HG03064 (cell line): ENCODE results near the gene CWC27.

Experiments
- ATAC-seq: cut with Tn5 transposase; IDR thresholded peaks from one replicate; pipeline ENCODE4 v1.9.1; 2021; ENCODE audit warnings: low read depth; ENCODE audit not compliant: unreplicated experiment

CWC27 gene

GRCh38 chr5:64835266-64835665 is 66.5 kb downstream of the CWC27 start:
- no peak for ATAC-seq

- no peak for ATAC-seq
These were observed 67.5 kb downstream of the CWC27 start for GRCh38 chr5:64836190-64836755.

- ATAC-seq, result no peak
These were observed 68.1 kb downstream of the CWC27 start for GRCh38 chr5:64836786-64837185.

DNA sequence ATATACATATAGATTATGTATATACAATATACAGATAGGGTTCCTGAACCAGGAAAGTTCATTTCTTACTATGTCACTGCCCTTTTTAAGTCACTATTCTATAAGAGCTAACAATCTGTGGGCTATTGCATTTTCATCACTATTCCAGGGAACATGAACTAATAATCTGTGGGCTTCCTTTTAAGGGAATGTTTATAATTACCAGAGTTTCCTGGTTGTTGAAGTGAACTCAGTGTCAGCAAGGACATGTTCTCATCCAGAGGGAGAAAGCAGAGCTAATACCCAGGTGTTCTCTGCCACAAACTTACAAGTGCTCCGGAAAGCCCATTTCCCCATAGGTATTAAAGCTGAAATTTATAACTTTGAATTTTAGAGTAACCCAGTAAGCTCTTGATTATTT is 69.6 kb downstream of the CWC27 start:
- ATAC-seq, result no peak

DNA sequence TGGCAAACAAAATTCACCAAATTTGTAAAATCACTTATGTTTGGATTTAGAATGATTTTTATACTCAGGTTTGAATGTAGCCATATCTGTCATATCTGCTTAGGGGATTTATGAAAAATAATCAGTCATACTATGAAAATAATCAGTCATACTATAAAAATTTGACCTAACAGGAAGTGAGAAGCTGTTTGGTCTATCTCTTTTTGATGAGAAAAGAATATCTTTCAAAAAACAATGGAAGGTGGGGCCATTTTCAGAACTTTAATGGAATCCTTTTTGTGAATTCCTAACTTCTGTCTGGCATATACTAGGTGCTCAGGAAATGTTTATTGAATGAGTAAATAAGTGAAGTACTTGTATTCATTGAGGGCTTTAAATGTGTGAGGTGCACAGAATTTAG is 70.1 kb downstream of the CWC27 start:
- ATAC-seq, result no peak

DNA sequence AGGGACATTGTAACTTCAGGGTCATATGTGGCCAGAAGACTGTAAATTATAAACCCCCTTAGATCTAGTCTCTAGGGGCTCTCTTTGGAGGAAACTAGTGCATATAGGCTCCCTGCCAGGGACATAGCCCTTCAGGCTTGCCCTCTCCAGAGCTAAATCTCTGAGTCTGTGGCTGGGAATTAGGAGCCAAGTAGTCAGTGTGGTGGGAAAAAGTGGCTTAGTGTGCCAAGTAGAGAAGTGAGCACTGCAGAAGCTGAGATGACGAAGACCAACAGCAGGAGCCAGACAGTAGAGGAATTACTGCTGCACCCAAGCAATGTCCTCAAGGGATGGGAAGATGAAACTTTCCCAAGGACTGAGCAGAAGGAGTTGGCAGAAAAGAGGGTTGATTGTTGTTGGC is 71.2 kb downstream of the CWC27 start:
- ATAC-seq, result no peak

GRCh38 chr5:64840958-64841357 is 72.2 kb downstream of the CWC27 start:
- no peak for ATAC-seq

GRCh38 chr5:64853777-64854176 is 85.0 kb downstream of the CWC27 start:
- no peak for ATAC-seq

- no peak for ATAC-seq
These were observed 86.1 kb downstream of the CWC27 start for GRCh38 chr5:64854855-64855254.

DNA sequence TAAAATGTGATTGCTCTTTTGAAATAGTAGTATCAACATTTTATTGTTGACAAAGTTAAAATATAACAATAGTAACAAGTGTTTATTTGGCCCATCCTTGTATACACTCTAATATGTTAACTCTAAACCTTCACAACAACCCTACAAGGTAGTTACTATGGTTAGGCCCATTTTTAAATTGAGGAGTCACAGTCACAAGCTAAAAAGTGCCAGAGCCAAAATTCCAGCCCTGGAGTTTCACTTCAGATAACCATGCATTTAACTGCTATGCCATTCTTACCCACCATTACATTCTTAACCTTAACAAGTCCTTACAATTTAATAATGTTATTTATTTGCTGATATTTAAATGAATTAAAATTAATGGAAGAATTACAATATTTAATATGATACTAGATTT is 91.2 kb downstream of the CWC27 start:
- no peak for ATAC-seq

DNA sequence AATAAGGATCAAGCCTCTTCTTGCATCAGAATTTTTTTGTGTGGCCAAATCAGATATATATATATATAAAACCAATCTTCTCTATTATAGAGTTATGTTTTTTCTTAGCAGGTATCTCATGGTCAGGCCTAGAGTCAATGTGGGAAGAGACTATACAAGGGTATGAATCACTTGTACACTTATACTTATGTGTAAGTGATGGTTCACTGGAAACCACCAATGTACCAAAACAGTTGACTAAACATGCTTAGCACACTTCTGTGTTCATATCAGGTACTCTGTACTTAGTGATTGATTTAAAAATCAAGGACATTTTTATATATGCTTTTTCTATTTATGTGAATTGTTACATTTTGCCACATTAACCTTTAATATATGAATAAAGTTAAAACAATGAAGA is 92.6 kb downstream of the CWC27 start:
- ATAC-seq, result no peak

- ATAC-seq, result no peak
These were observed 95.4 kb downstream of the CWC27 start for GRCh38 chr5:64864171-64864570.

GRCh38 chr5:64865662-64866061 is 96.9 kb downstream of the CWC27 start:
- no peak for ATAC-seq

DNA sequence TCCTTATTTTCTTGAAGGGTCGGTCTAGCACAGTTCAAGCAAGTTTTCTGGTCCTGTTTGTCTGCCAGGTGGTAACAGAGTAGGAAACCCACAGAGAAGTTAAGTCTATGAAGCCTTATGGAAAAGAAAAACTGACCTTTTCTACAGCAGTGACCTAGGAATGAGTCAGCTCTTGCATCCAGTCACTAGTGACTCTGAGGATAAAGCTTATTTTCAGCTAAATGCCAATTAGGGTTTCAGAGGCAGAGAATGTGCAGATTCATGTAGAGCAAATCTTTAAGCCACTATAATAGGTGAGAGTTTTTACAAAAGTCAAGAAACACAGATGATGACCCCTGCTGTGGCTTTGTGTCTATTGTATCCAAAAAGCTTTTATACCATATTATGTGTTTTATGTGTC is 100.7 kb downstream of the CWC27 start:
- ATAC-seq, result no peak

- no peak for ATAC-seq
These were observed 103.3 kb downstream of the CWC27 start for GRCh38 chr5:64872044-64872443.

GRCh38 chr5:64873441-64873840 is 104.7 kb downstream of the CWC27 start:
- no peak for ATAC-seq

DNA sequence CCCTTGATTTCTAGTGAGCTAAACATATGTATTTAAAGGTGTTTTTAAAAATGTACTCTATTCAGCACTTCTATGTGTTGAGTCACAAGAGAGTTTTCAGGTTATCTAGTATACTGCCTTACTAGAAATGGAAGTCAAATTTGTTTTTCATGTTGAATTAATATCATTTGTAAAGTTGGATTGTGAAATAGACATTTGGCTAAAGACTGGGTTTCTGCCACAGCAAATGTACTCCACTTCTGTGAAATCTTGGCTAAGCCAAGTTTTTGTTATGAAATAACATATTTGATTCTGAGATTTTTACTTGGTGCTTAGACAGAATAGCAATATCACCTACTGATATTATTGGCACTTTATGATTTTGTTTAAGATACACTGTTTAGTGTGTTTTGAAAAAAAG is 106.0 kb downstream of the CWC27 start:
- ATAC-seq, result no peak

DNA sequence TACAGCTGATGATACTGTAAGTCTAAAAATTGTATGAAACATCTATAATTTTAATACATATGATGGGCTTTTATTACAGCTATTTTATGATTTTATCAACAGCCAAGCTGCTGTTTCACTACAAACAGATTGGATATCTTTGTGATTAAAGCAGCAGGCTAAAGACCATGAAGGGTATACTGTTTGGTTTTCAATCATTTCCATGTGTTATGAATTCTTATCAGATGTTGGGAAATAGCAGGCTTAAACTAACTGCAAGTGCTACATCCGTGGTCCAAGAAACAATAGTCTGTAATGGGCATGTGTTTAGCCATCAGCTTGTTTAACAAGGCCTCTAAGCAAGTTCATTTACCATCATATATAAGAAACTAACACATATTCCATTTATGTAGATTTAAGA is 107.5 kb downstream of the CWC27 start:
- ATAC-seq, result no peak

DNA sequence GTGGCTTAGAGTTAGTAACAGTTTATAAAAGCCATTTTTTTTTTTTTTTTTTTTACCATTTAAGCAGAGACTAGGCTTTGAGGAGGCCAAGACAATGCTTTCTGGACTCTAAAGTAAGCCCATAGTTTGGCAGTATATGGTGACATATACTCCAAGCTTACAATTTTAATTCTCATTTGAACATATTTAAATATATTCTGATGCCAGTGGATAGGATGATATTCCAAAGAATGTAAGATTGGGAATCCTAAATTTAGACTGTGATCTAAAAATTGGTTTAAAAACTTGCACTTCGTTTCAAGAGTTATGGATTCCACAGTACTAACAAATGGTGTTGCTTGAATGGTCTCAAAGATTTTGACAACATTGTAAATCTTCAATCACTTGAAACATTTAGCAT is 112.1 kb downstream of the CWC27 start:
- no peak for ATAC-seq

DNA sequence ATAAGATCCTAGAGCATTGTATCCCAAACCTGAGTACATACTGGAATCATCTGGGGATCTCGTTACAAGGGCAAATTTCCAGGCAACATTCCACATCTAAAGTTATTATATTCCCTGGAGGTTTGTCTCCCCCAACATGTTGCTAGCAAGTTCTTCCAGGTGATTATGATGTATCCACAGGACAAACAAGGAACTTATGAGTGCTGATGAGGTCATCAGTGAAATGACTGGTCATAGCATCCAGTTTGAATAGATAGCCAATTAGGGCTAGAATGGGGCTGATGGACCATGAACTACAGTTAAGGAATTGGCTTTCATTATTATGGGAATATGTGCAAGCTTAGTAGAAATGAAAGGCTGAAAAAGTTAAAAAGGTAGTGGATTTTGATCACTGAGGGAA is 115.2 kb downstream of the CWC27 start:
- no peak for ATAC-seq

- no peak for ATAC-seq
These were observed 115.8 kb downstream of the CWC27 start for GRCh38 chr5:64884541-64884940.

- no peak for ATAC-seq
These were observed 119.2 kb downstream of the CWC27 start for GRCh38 chr5:64887910-64888309.

DNA sequence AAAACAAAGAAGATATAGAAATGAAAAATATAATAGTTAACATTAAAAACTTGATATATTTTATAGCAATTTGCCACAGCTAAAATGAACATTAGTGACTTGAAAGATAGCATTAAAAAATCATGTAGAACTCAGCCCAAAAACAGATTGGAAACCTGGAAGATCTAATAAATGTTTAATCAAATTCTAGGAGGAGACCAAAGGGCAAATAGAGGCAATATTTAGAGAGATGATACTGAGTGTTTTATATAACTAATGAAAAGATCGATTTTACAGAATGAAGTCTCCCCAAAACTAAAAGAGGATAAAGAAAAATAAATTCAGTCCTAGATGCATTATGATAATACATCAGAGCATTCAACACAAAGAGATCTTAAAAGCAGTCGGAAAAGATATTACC is 127.0 kb downstream of the CWC27 start:
- no peak for ATAC-seq
